Spinal cord (tissue), 10 donors: ENCODE data around the gene RPA3. TPM values are rescaled to one million over a fixed set of nuclear protein-coding genes. Genes with fewer than 3 reads are reported as not detected.

Experiments used
- DNase-seq, 6 donors: peaks; one replicate each; pipeline versions ENCODE4 v3.0.0 to v3.0.0-alpha.2; 2013 to 2015; ENCODE audit warnings: low spot score in 6 of 6, low read depth in 4 of 6
- H3K27ac ChIP-seq: one replicate; pipeline ENCODE4 v1.5.1; 2013; ENCODE audit warnings: low read depth, low read length, control low read depth
- H3K27me3 ChIP-seq: one replicate; pipeline ENCODE4 v1.6.1; 2013; ENCODE audit warnings: low read length; ENCODE audit not compliant: control insufficient read depth, insufficient read depth
- H3K36me3 ChIP-seq: one replicate; pipeline ENCODE4 v1.6.1; 2013; ENCODE audit warnings: low read length; ENCODE audit not compliant: control insufficient read depth, insufficient read depth
- H3K4me1 ChIP-seq: one replicate; pipeline ENCODE4 v1.6.1; 2013; ENCODE audit warnings: low read length; ENCODE audit not compliant: control insufficient read depth, insufficient read depth
- H3K4me3 ChIP-seq: one replicate; pipeline ENCODE4 v1.5.1; 2013; ENCODE audit warnings: low read depth, low read length, control low read depth
- H3K9me3 ChIP-seq: one replicate; pipeline ENCODE4 v1.6.1; 2013; ENCODE audit warnings: low read length; ENCODE audit not compliant: control insufficient read depth, insufficient read depth
- WGBS: methylation state at CpG from one replicate; pipeline ENCODE4 v1.1.5; 2013; ENCODE audit warnings: missing lambda C conversion rate; ENCODE audit not compliant: insufficient coverage; 5-methylcytosine and 5-hydroxymethylcytosine counted together
- polyA plus RNA-seq, 2 donors: library from polyadenylated mRNA; unstranded; fragments of 120-200 nt; gene quantifications; one replicate each; pipeline ENCODE4 v1.2.1, GENCODE V29; 2013; ENCODE audit not compliant: insufficient read length in 2 of 2
- total RNA-seq, 2 donors: library from RNA; depleted of rRNA in 1 of 2; stranded (reverse); fragments of 120-200 nt in 1 of 2; fragments of >200 nt in 1 of 2; gene quantifications; one replicate each; pipeline versions ENCODE4 v1.2.3 to v1.2.4, GENCODE V29; 2013 to 2014
- donor health status: healthy.

RPA3 gene
- total and polyA plus RNA-seq, 4 donors = 26.5 to 36.3 (median 32.3) TPM

GRCh38 chr7:7607010-7607409 lies 111.4 kb downstream of the RPA3 start:
- peaks cover 2% of the 10 kb centered on the region for H3K36me3 ChIP-seq
- WGBS = no CpG with 5 or more reads among the region's 3 CpGs
- DNase-seq = no peak
- H3K27ac ChIP-seq = no peak overlapping the region
- H3K4me1 ChIP-seq = no peaks in the 10 kb centered on the region
- no peaks in the 10 kb centered on the region for H3K27me3 ChIP-seq
- no peak overlapping the region for H3K4me3 ChIP-seq
- H3K9me3 ChIP-seq = no peaks in the 10 kb centered on the region

- WGBS = 80% methylated on average over 1 of the region's 5 CpGs
- Histone ChIP-seq H3K4me1 (no peaks in the 10 kb centered on the region), H3K27me3 (no peaks in the 10 kb centered on the region), H3K27ac (no peak overlapping the region), H3K36me3 (peaks cover 12% of the 10 kb centered on the region), H3K9me3 (no peaks in the 10 kb centered on the region), H3K4me3 (no peak overlapping the region)
- DNase-seq = no peak
These were observed 122.2 kb downstream of the RPA3 start for GRCh38 chr7:7596176-7596575.

- H3K27ac ChIP-seq = no peak overlapping the region
- no peaks in the 10 kb centered on the region for H3K27me3 ChIP-seq
- H3K4me3 ChIP-seq = no peak overlapping the region
- peaks cover 14% of the 10 kb centered on the region for H3K36me3 ChIP-seq
- no CpG with 5 or more reads among the region's 1 CpG for WGBS
- H3K4me1 ChIP-seq = no peaks in the 10 kb centered on the region
- H3K9me3 ChIP-seq = no peaks in the 10 kb centered on the region
- peak in 4 of 6 donors; percentile 4 to 74 (median 34) for DNase-seq
These were observed 123.0 kb downstream of the RPA3 start for GRCh38 chr7:7595451-7595850.

Other genes starting within 250 kb of the RPA3 start
- gene COL28A1, start 182.7 kb downstream of the RPA3 start, total RNA-seq = 10 to 100 TPM in 1 of 2 donors, 1 to 10 TPM in 1; 6.8 to 18.3 TPM
- 1 to 10 TPM; 6.4 to 7.9 TPM for gene COL28A1, start 182.7 kb downstream of the RPA3 start, polyA plus RNA-seq
- 10 to 100 TPM; 35.2 to 60.4 TPM for gene MIOS, start 151.7 kb downstream of the RPA3 start, total RNA-seq
- gene MIOS, start 151.7 kb downstream of the RPA3 start, polyA plus RNA-seq = 10 to 100 TPM; 23.4 to 31.0 TPM
- 10 to 100 TPM; 13.7 to 18.1 TPM for gene UMAD1, start 77.9 kb downstream of the RPA3 start, total RNA-seq
- 10 to 100 TPM; 12.9 to 15.8 TPM for gene UMAD1, start 77.9 kb downstream of the RPA3 start, polyA plus RNA-seq